Measurements from ENCODE around the gene ILRUN. TPM values are rescaled to one million over a fixed set of nuclear protein-coding genes. Genes with fewer than 3 reads are reported as not detected.
"Not testable (repeated sequence)": the region's sequence is repeated elsewhere in the genome, so short reads cannot be mapped to it uniquely, and the experiment has no call there.

The ILRUN gene
- total RNA-seq, 2 experiments from 2014 or later, result 73.7 to 79.8 TPM

DNA sequence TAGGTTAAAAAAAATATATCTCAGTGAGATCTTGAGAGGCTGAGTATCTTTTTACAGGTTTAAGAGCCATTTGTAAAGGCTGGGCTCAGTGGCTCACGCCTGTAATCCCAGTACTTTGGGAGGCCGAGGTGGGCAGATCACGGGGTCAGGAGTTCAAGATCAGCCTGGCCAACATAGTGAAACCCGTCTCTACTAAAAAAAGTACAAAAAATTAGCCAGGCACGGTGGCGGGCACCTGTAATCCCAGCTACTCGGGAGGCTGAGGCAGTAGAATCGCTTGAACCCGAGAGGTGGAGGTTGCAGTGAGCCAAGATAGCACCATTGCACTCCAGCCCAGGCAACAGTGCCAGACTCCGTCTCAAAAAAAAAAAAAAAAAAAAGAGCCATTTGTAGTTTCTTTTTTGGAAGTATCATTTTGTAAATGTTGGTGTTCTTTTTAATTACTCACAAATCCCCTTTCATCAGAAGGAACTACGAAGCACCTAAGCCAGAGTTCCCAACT lies 40.6 kb downstream of the ILRUN start:
- ATAC-seq, result peak; percentile 9
- CTCF ChIA-PET, result interaction anchor here (0.7 to 2.4 kb wide), 4 partner anchors 17 to 450 kb away, joined by 3 to 17 read pairs (median 8); partner anchors contain the start of gene SNRPC
- Mint-ChIP-seq H3K36me3 (peaks cover 31% of the 10 kb centered on the region), H3K27ac (peak overlapping the region; percentile 98), H3K4me1 (peaks cover 52% of the 10 kb centered on the region), H3K4me3 (peak overlapping the region; percentile 81)
- H3K9me3 Mint-ChIP-seq (ENCODE audit: low read depth); DNase-seq; H3K27me3 Mint-ChIP-seq: not testable (repeated sequence)

DNA sequence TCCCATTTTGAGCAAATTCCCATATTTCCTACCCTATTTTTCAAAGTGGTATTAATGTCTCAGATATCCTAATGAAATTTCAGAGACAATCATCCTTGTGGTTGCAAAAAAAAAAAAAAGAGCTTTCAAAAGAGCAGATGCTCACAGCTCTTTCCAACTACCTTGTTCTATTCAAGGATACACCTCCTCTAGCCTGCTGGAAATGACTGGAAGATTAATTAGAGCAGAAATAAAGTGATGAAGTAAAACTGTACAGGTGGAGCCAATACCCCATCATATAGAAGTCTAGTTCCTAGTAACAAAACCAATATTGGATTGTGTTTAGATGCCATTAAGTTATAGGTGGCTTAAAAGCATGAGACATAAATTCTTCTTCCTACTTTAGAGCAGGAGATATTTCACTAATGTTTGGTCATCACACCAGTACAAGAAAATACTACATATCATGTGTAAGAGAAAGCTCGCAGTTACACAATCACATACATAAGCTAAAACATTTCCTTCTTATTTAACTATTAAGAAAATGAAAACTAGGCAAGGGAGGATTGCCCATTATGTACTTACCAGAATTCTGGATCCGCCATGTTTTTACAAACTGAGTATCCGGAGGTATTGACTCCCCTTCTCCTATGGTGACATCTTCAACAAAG lies 42.4 kb downstream of the ILRUN start:
- peaks cover 33% of the 10 kb centered on the region for H3K36me3 Mint-ChIP-seq
- CTCF ChIA-PET, result interaction anchor here (0.7 to 2.1 kb wide), 3 partner anchors 11 to 106 kb away, joined by 3 to 8 read pairs (median 3); no protein-coding TSS in a partner anchor
- DNase-seq, result no peak
- H3K27me3 Mint-ChIP-seq, result no peaks in the 10 kb centered on the region
- no peak for ATAC-seq
- no peak overlapping the region for H3K27ac Mint-ChIP-seq
- no peak overlapping the region for H3K4me3 Mint-ChIP-seq
- H3K9me3 Mint-ChIP-seq (ENCODE audit: low read depth), result no peaks in the 10 kb centered on the region
- H3K4me1 Mint-ChIP-seq, result peaks cover 47% of the 10 kb centered on the region

DNA sequence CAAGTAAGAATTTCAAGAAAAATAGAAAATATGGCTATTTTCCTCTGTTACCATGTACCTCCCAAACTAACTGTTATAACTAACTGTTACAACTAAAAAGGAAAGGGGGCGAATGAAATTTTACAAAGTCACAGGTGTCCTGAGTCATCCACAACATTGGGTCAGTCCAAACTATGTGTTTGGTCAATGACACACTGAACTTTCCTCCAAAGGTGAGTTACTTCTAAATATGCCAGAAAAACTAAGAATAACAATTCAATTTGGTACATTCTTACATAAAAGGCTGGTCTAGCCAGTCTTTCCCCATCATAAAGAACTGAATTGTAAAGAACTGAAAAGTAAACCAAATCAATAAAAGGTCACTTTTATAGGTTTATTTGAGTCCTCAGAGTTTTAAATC lies 44.3 kb downstream of the ILRUN start:
- H3K4me1 Mint-ChIP-seq, result peaks cover 32% of the 10 kb centered on the region
- H3K36me3 Mint-ChIP-seq, result peaks cover 36% of the 10 kb centered on the region
- no peaks in the 10 kb centered on the region for H3K27me3 Mint-ChIP-seq
- no peak overlapping the region for H3K27ac Mint-ChIP-seq
- H3K4me3 Mint-ChIP-seq, result no peak overlapping the region
- CTCF ChIA-PET, result interaction anchor here (1.5 kb wide), 1 partner anchor 23 kb away, joined by 4 read pairs; no protein-coding TSS in a partner anchor
- H3K9me3 Mint-ChIP-seq (ENCODE audit: low read depth), result no peaks in the 10 kb centered on the region
- DNase-seq, result no peak
- ATAC-seq, result no peak

DNA sequence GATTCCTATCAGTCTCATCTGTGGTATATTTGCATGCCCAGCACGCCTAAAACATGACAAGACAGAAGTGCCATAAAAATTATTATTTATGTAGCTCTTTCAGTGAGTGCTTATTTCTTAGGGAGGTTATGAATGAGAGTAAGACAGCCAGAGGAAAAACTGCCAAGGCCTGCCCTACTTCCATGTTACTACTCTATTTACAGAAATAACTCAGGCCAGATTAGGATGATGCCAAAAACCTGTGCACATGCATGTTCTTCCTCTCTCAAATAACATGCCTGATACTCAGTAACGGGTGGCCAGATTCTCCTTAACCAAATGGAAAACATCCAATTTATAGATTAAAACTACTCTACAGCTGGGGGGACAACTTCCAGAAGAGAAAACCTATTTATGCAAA lies 45.7 kb downstream of the ILRUN start:
- no peak overlapping the region for H3K27ac Mint-ChIP-seq
- no peak overlapping the region for H3K4me3 Mint-ChIP-seq
- ATAC-seq (no peak), DNase-seq (no peak)
- CTCF ChIA-PET, result interaction anchor here (0.7 to 1.5 kb wide), 2 partner anchors 25 to 106 kb away, joined by 3 to 4 read pairs; partner anchors contain the start of gene SNRPC
- peaks cover 24% of the 10 kb centered on the region for H3K4me1 Mint-ChIP-seq
- no peaks in the 10 kb centered on the region for H3K27me3 Mint-ChIP-seq
- H3K36me3 Mint-ChIP-seq, result peaks cover 45% of the 10 kb centered on the region
- H3K9me3 Mint-ChIP-seq (ENCODE audit: low read depth), result no peaks in the 10 kb centered on the region

DNA sequence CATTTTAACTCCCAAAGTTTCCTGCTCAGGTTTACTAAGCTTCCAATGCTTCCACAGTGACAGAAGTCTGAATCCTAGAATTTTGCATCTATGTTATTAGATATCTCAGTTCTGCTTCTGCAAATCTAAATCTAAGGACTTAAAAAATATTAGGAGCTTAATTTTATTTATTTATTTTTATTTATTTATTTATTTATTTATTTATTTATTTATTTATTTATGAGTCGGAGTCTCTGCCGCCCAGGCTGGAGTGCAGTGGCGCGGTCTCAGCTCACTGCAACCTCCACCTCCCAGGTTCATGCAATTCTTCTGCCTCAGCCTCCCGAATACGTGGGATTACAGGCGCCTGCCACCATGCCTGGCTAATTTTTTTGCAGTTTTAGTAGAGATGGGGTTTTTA lies 46.3 kb downstream of the ILRUN start:
- not testable (repeated sequence) for H3K4me3 Mint-ChIP-seq; ATAC-seq; H3K27ac Mint-ChIP-seq; DNase-seq; H3K9me3 Mint-ChIP-seq (ENCODE audit: low read depth); H3K27me3 Mint-ChIP-seq
- H3K36me3 Mint-ChIP-seq, result peaks cover 50% of the 10 kb centered on the region
- CTCF ChIA-PET, result interaction anchor here (0.7 kb wide), 2 partner anchors 21 to 107 kb away, joined by 3 read pairs; partner anchors contain the start of gene SNRPC
- H3K4me1 Mint-ChIP-seq, result peaks cover 18% of the 10 kb centered on the region

DNA sequence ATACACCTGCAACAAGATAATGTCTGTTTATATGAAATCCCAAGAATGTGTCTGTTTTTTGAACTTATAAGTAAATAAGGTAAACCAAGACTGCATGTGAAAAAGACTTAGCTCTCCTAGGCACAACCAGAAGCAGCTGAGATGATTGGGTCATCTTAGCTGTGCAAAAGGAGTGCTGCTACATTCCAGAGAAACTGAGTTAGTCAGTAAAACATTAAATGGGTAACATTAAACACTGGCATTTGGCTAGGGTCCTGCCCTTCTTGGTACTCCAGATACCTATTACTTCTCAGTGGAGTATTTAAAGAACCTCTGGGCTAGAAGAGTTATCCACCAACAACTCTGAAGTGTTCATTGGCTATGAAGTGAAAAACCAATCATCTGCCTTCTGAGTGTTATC lies 47.8 kb downstream of the ILRUN start:
- DNase-seq (no peak), ATAC-seq (no peak)
- CTCF ChIA-PET, result no interaction called here
- Mint-ChIP-seq H3K9me3 (ENCODE audit: low read depth) (no peaks in the 10 kb centered on the region), H3K27me3 (no peaks in the 10 kb centered on the region), H3K27ac (no peak overlapping the region), H3K4me1 (peaks cover 12% of the 10 kb centered on the region), H3K36me3 (peaks cover 48% of the 10 kb centered on the region), H3K4me3 (no peak overlapping the region)

Other genes with a start within 250 kb of the ILRUN start
- gene PACSIN1, start 230.7 kb downstream of the ILRUN start, total RNA-seq, result 1 to 10 TPM in 1 of 2 experiments, under 1 TPM in 1; 0.59 to 2.2 TPM
- gene SPDEF, start 140.4 kb downstream of the ILRUN start, total RNA-seq, result under 1 TPM in 1 of 2 experiments, not detected in 1; 0.12 TPM
- gene SNRPC, start 60.7 kb upstream of the ILRUN start, total RNA-seq, result 100 to 1,000 TPM; 122 to 140 TPM
- 10 to 100 TPM; 14.4 to 15.7 TPM for gene BLTP3A, start 95.3 kb upstream of the ILRUN start, total RNA-seq
- 10 to 100 TPM; 29.4 to 32.2 TPM for gene TAF11, start 191.3 kb upstream of the ILRUN start, total RNA-seq
- gene ANKS1A, start 192.5 kb upstream of the ILRUN start, total RNA-seq, result 1 to 10 TPM; 8.3 to 9.6 TPM